HUDEP-2 (cell line): ENCODE data around the gene GRID1.
"Not testable (repeated sequence)": the region's sequence is repeated elsewhere in the genome, so short reads cannot be mapped to it uniquely, and the experiment has no call there.

Experiments
- DNase-seq, 76 experiments: peaks; one replicate each; lab custom pipeline; 2025; ENCODE audit not compliant: unreplicated experiment in 76 of 76; lab: John Stamatoyannopoulos, UW

Gene GRID1

GRCh38 chr10:85978566-85979358, 387.8 kb downstream of the GRID1 start:
- no peak for DNase-seq

DNA sequence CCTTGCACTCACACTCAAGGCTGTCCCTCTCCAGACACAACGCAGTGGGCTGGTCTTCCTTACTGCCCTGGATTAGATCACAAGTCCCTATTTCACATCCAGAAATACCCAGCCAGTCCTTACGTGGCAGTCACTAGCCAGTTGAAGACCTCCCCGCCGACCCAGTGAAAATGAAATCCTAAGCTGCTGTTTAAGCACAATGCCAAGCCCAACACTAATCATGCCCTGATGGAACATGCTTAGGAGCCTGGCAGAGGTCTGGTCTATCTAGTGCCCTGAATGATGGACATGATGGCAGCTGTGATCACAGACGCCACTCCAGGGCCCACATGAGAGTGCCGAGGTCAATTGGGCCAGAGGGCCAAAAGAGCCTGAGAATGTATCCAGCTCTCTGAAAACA, 389.0 kb downstream of the GRID1 start:
- DNase-seq, result no peak

GRCh38 chr10:85976267-85976793, 390.3 kb downstream of the GRID1 start:
- no peak for DNase-seq

- no peak for DNase-seq
Observed at GRCh38 chr10:85971494-85971893, 395.1 kb downstream of the GRID1 start.

DNA sequence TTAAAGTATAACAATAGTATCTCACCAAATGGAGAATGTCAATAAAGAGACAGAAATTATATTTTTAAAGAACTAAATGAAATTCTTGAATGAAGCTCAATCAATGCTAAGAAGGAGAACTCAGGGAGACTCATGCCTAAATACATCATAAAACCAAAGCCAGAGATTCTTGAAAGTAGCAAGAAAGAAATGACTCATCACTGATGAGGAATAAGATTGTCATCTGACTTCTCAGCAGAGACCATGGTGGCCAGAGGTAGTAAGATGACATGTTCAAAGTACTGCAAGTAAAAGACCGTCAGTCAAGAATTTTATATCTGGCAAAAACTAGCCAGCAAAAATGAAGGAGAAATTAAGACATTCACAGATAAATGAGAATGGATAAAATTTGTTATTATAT, 399.0 kb downstream of the GRID1 start:
- no peak for DNase-seq

- no peak for DNase-seq
Observed at GRCh38 chr10:85961479-85962067, 405.0 kb downstream of the GRID1 start.

DNA sequence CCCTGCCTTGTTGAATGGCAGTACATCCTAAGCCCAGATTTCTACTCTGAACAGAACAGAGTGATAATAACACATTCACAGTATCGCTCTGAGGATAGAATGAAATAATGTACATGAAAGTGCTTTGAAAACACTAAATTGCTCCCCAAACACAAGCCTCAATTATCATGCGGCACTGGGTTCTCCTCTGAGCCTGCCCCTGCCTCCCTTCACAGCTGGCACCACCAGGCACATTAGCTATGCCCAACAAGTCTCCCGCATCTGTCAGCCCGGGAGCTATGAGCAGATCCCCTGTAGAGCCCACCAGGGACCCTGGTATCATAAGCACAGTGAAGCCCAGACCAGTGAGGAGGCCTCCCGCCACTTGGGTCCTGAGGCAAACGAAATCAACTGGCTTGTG, 405.5 kb downstream of the GRID1 start:
- no peak for DNase-seq

DNA sequence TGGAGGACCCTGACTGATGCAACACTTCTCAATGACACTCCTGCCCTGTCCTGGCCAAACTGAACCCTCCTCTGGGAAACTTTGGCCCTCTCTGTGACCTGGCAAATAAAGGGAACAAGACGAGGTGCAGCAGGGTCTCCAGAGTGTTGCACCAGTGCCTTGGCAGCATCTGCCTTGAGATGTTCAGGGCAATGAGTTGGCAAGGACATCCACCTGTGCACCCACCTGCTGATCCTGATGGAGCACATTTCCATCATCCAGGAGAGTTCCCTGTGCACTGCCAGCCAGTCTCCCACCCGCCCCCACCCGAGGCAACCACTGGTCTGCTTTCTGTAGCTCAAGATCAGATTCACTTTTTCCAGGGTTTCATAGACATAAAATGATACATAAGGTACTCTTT, 407.4 kb downstream of the GRID1 start:
- DNase-seq, result no peak

- no peak for DNase-seq
Observed at GRCh38 chr10:85950921-85951320, 415.7 kb downstream of the GRID1 start.

GRCh38 chr10:85946713-85947326, 419.8 kb downstream of the GRID1 start:
- no peak for DNase-seq

GRCh38 chr10:85936161-85936560, 430.4 kb downstream of the GRID1 start:
- no peak for DNase-seq

- no peak for DNase-seq
Observed at GRCh38 chr10:85934586-85934985, 432.0 kb downstream of the GRID1 start.

- DNase-seq, result not testable (repeated sequence)
Observed at GRCh38 chr10:85929993-85930392, 436.6 kb downstream of the GRID1 start.

DNA sequence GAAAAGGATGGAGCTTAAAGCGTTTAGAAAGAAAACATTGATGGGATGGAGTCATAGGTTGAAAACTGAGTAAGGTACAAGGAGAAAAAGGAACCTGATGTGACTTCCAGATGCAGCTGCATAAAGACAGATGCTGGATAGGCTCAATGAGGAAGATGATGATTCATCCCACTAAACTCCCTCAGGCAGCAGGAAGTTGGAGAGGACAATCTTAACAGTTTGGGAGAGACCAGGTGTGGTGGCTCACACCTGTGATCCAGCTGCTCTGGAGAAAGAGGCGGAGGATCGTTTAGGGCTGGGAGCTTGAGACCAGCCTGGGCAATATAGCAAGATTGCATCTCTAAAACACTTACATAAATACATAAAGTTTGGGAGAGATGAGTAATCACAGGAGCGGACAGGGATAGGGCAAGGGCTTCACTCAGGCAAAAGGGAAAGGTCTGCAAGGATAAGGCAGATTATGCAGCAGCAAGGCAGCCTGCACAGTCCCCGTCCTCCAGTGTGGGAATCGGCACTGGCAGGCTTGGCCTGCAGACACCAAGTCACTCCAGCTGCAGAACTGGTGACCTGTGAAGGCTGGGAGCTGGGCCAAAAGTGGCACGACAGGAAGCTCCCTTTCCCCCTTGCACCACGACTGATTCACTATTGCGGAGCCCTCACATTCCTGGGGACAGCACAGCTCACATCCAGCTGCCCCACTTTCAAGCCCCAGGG, 438.5 kb downstream of the GRID1 start:
- no peak for DNase-seq

- no peak for DNase-seq
Observed at GRCh38 chr10:85926986-85927385, 439.6 kb downstream of the GRID1 start.

- DNase-seq, result no peak
Observed at GRCh38 chr10:85926136-85926535, 440.5 kb downstream of the GRID1 start.

GRCh38 chr10:85925201-85925750, 441.3 kb downstream of the GRID1 start:
- no peak for DNase-seq

DNA sequence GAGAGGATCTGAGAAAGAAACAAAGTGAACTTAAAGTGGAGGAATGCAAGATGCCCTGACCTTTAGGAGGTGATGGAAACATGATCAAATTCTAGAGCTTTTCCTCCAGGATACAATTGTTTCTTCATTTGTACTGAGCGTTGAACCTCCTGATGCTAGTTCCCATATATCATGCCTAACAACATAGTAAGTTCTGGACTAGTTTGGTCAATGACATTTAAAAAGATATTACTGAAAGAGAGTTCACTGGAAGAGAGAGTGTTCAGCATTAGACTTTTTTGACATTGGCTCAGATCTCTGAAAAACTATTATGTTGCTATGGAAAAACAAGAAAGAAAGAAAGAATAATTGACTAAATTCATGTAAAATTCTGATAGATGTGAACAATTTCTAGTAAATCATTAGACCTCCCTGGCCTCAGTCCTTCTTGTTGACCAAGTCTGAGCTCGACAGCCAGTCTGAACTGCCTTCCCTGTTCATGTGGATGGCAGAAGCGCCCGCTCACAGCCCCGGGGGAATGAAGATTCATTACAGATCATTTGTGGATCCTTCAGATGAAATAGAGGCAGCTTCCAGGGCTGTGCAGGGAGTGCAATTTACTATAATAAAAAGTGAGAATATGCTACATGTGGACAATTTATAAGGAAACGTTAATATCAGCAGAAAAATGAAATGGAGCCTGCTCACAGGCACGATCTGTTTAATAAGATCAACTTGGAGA, 442.1 kb downstream of the GRID1 start:
- DNase-seq, result no peak

GRCh38 chr10:85922356-85923129, 444.1 kb downstream of the GRID1 start:
- DNase-seq, result no peak
